Stimulated activated CD8-positive, alpha-beta memory T cell treated with anti-CD3 and anti-CD28 coated beads, Interleukin-4, amount 100 ng/mL, for 48 hours (primary cell): ENCODE results near the gene PRCC.

ENCODE experiments used
- DNase-seq: peaks from one replicate; pipeline ENCODE4 v3.0.0-alpha.2; 2020

PRCC gene

GRCh38 chr1:156765666-156766065 is 1.7 kb upstream of the PRCC start:
- no peak for DNase-seq

- no peak for DNase-seq
These were observed 836 bp upstream of the PRCC start for GRCh38 chr1:156766298-156767100.

- peak; percentile 49 for DNase-seq
These were observed 707 bp downstream of the PRCC start for GRCh38 chr1:156767879-156768604.

- DNase-seq, result no peak
These were observed 1.4 kb downstream of the PRCC start for GRCh38 chr1:156768610-156769295.

GRCh38 chr1:156772222-156772621 is 4.9 kb downstream of the PRCC start:
- DNase-seq, result no peak

- DNase-seq, result no peak
These were observed 5.6 kb downstream of the PRCC start for GRCh38 chr1:156772728-156773497.

GRCh38 chr1:156773607-156774006 is 6.3 kb downstream of the PRCC start:
- DNase-seq, result no peak

GRCh38 chr1:156775799-156776198 is 8.5 kb downstream of the PRCC start:
- peak; percentile 36 for DNase-seq

GRCh38 chr1:156776942-156777341 is 9.6 kb downstream of the PRCC start:
- DNase-seq, result no peak

GRCh38 chr1:156777573-156777972 is 10.2 kb downstream of the PRCC start:
- no peak for DNase-seq

- no peak for DNase-seq
These were observed 14.4 kb downstream of the PRCC start for GRCh38 chr1:156781585-156782186.

GRCh38 chr1:156785458-156785857 is 18.1 kb downstream of the PRCC start:
- no peak for DNase-seq

GRCh38 chr1:156786640-156787039 is 19.3 kb downstream of the PRCC start:
- DNase-seq, result no peak

- DNase-seq, result no peak
These were observed 20.8 kb downstream of the PRCC start for GRCh38 chr1:156788136-156788535.

GRCh38 chr1:156789621-156790318 is 22.4 kb downstream of the PRCC start:
- no peak for DNase-seq

GRCh38 chr1:156794506-156795373 is 27.4 kb downstream of the PRCC start:
- no peak for DNase-seq

GRCh38 chr1:156795374-156795733 is 28.0 kb downstream of the PRCC start:
- DNase-seq, result no peak

GRCh38 chr1:156795787-156796186 is 28.5 kb downstream of the PRCC start:
- DNase-seq, result no peak

- DNase-seq, result no peak
These were observed 29.2 kb downstream of the PRCC start for GRCh38 chr1:156796340-156797097.

- no peak for DNase-seq
These were observed 30.0 kb downstream of the PRCC start for GRCh38 chr1:156797212-156797871.
